Uterus (tissue), 4 donors: ENCODE data around the gene DDX24. TPM values are rescaled to one million over a fixed set of nuclear protein-coding genes. Genes with fewer than 3 reads are reported as not detected.

Source experiments
- DNase-seq, 2 donors: peaks; one replicate each; pipeline ENCODE4 v3.0.0-alpha.2; 2019 to 2020
- H3K27ac ChIP-seq, 2 donors: fragments of 200-600 bp; sonication (generic); 1 replicate in 1 of 2; 2 replicates in 1 of 2; pipeline ENCODE4 v1.5.1; 2016 to 2018
- H3K27me3 ChIP-seq, 2 donors: fragments of 200-600 bp; sonication (generic); one replicate each; pipeline ENCODE4 v1.5.1; 2018 to 2019; ENCODE audit warnings: control low read depth in 1 of 2
- H3K36me3 ChIP-seq, 2 donors: fragments of 200-600 bp; sonication (generic); one replicate each; pipeline ENCODE4 v1.5.1; 2019; ENCODE audit warnings: control low read depth in 1 of 2
- H3K4me1 ChIP-seq, 2 donors: fragments of 200-600 bp; sonication (generic); one replicate each; pipeline ENCODE4 v1.5.1; 2018 to 2019; ENCODE audit warnings: control low read depth in 1 of 2
- H3K4me3 ChIP-seq, 2 donors: fragments of 200-600 bp; sonication (generic); 1 replicate in 1 of 2; 2 replicates in 1 of 2; pipeline ENCODE4 v1.5.1; 2018 to 2019; ENCODE audit warnings: mild to moderate bottlenecking in 1 of 2
- H3K9me3 ChIP-seq, 2 donors: fragments of 200-600 bp; sonication (generic); one replicate each; pipeline ENCODE4 v1.5.1; 2019; ENCODE audit warnings: control low read depth in 1 of 2
- CTCF ChIP-seq, 4 experiments: fragments of 200-600 bp in 2 of 4; fragments of 450-650 bp in 2 of 4; sonication (generic) in 2 of 4; IDR thresholded peaks; one replicate each; pipeline ENCODE4 v1.5.1; 2016 to 2019; ENCODE audit warnings: antibody characterized with exemption in 4 of 4, mild to moderate bottlenecking in 2 of 4, moderate library complexity in 1 of 4
- POLR2A ChIP-seq, 2 donors: fragments of 450-650 bp; IDR thresholded peaks; one replicate each; pipeline ENCODE4 v1.6.1; 2016; ENCODE audit warnings: antibody characterized with exemption in 2 of 2, mild to moderate bottlenecking in 1 of 2, moderate library complexity in 1 of 2
- intact Hi-C: fragments of 100-400 bp; cut with DNase I; formaldehyde crosslinking; loops from one replicate; pipeline ENCODE4 v1.15.1; 2023; ENCODE audit warnings: low total_unique reads
- total RNA-seq, 4 donors: library from RNA; depleted of rRNA in 3 of 4; stranded (reverse); fragments of >200 nt in 3 of 4; gene quantifications; one replicate each; pipeline versions ENCODE4 v1.1.0 to v1.2.4, GENCODE V29; 2014 to 2023
- donor health status: DM: yes; HTN: yes; CAD: no.

Gene DDX24
- total RNA-seq, 4 donors from 2014 or later, result 55.6 to 223 (median 116) TPM

- TF ChIP-seq POLR2A (IDR thresholded peaks at IDR 0.05), result no peak
- no peak for TF ChIP-seq CTCF (IDR thresholded peaks at IDR 0.05)
- intact Hi-C loops, result no loop called here
- no peak overlapping the region for H3K27ac ChIP-seq
Measured at GRCh38 chr14:94102768-94103482, 21.9 kb upstream of the DDX24 start.

GRCh38 chr14:94101748-94102147 lies 20.7 kb upstream of the DDX24 start:
- H3K36me3 ChIP-seq, result no peaks in the 10 kb centered on the region
- no peak for TF ChIP-seq CTCF (IDR thresholded peaks at IDR 0.05)
- TF ChIP-seq POLR2A (IDR thresholded peaks at IDR 0.05), result no peak
- intact Hi-C loops, result no loop called here
- H3K27me3 ChIP-seq, result no peaks in the 10 kb centered on the region
- H3K4me1 ChIP-seq, result no peaks in the 10 kb centered on the region
- no peaks in the 10 kb centered on the region for H3K9me3 ChIP-seq
- DNase-seq, result no peak
- no peak overlapping the region for H3K27ac ChIP-seq
- no peak overlapping the region for H3K4me3 ChIP-seq

More at GRCh38 chr14:94102768-94103482, 21.9 kb upstream of the DDX24 start:
- no peak for DNase-seq
- Histone ChIP-seq H3K4me1 (no peaks in the 10 kb centered on the region), H3K27me3 (no peaks in the 10 kb centered on the region), H3K36me3 (no peaks in the 10 kb centered on the region), H3K9me3 (no peaks in the 10 kb centered on the region), H3K4me3 (no peak overlapping the region)

DNA sequence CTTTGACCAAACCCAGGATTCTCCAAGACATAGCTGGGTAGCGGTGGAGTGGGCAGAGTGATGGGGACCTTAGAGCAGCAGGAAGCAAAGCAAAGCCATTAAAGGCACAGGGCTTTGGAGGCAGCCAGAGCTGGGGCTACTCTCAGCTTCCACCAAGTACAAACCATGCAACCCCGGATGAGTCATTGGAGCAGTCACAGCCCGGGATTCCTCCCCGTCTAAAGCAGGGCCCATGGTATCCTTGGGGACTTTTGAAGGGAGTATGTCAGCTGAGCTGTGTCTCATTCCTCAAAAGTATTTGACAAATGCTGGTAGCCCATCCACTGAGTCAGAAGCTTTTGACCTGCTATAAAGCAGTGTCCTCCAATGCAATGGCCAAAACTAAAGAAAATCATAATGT lies 19.8 kb upstream of the DDX24 start:
- H3K27ac ChIP-seq, result no peak overlapping the region
- intact Hi-C loops, result no loop called here
- no peak overlapping the region for H3K4me3 ChIP-seq
- no peak for TF ChIP-seq POLR2A (IDR thresholded peaks at IDR 0.05)
- no peak for TF ChIP-seq CTCF (IDR thresholded peaks at IDR 0.05)
- DNase-seq, result no peak
- H3K27me3 ChIP-seq, result no peaks in the 10 kb centered on the region
- H3K4me1 ChIP-seq, result no peaks in the 10 kb centered on the region
- H3K9me3 ChIP-seq, result no peaks in the 10 kb centered on the region
- no peaks in the 10 kb centered on the region for H3K36me3 ChIP-seq

DNA sequence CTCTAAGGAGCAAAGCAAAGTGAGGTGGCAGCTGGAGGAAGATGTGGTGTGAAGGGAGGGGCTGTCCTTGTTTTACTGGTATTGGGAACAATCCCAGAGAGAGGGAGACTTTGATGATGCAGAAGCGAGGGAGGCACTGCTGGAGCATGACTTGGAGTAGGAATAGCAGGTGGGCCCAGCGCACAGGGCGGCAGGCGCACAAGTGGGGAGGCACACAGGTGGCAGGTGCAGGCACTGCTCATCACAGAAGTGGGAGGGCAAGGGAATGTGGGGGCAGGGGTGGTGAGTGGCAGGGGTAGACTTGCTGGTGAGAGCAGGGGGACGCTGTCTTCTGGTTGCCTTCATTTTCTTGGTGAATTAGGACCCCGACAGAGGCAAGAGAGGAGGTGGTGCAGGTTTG lies 18.0 kb upstream of the DDX24 start:
- TF ChIP-seq CTCF (IDR thresholded peaks at IDR 0.05) (no peak), POLR2A (IDR thresholded peaks at IDR 0.05) (no peak)
- Histone ChIP-seq H3K27me3 (no peaks in the 10 kb centered on the region), H3K4me1 (no peaks in the 10 kb centered on the region), H3K27ac (no peak overlapping the region), H3K9me3 (no peaks in the 10 kb centered on the region), H3K4me3 (no peak overlapping the region), H3K36me3 (no peaks in the 10 kb centered on the region)
- no peak for DNase-seq
- intact Hi-C loops, result no loop called here

GRCh38 chr14:94098326-94098992 lies 17.5 kb upstream of the DDX24 start:
- H3K27me3 ChIP-seq, result no peaks in the 10 kb centered on the region
- intact Hi-C loops, result no loop called here
- no peaks in the 10 kb centered on the region for H3K36me3 ChIP-seq
- DNase-seq, result no peak
- H3K27ac ChIP-seq, result no peak overlapping the region
- no peaks in the 10 kb centered on the region for H3K9me3 ChIP-seq
- H3K4me3 ChIP-seq, result no peak overlapping the region
- TF ChIP-seq POLR2A (IDR thresholded peaks at IDR 0.05) (no peak), CTCF (IDR thresholded peaks at IDR 0.05) (no peak)
- no peaks in the 10 kb centered on the region for H3K4me1 ChIP-seq
